ENCODE measurements around the gene NTM.

The NTM gene

DNA sequence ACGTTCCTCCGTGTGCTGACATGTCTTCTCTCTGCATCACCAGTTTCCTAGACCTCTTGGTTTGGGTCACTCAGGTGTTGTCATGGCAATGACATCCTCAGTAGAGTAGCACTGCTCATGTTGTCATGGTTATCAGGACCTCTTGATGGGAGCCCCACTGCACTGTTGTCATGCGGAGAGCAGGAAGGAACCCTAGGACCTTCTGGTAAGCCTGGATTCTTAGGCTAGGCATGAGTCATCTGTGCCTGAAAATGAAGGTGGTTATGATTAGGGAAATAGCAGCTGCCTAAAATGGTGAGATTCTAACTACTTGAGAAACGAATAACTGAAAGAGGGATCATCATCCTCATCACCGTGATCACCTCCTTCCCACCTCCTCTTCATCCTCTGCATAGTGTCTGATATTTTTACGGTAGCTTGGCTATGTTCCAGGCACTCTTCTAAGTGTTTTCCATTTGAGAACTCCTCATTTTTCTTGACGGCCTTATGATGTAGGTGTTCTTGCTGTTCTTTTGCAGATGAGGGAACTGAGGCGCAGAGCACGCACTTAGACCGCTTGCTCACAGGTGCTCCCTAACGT, 858.4 kb downstream of the NTM start:
- Histone ChIP-seq H3K9me3 (ENCODE audit: insufficient read depth, low read depth, low read length) (no peaks in the 10 kb centered on the region), H3K27me3 (ENCODE audit: insufficient read depth, low read length) (no peaks in the 10 kb centered on the region), H3K4me3 (ENCODE audit: low read length) (no peak overlapping the region), H3K9ac (ENCODE audit: low read depth, low read length) (no peak overlapping the region), H3K4me1 (ENCODE audit: insufficient read depth, low read length) (no peaks in the 10 kb centered on the region), H3K36me3 (ENCODE audit: insufficient read depth, low read depth, low read length) (no peaks in the 10 kb centered on the region), H3K27ac (ENCODE audit: low read length) (no peak overlapping the region)

GRCh38 chr11:132231656-132232347, 861.4 kb downstream of the NTM start:
- H3K27me3 ChIP-seq (ENCODE audit: insufficient read depth, low read length) = no peaks in the 10 kb centered on the region
- no peak overlapping the region for H3K4me3 ChIP-seq (ENCODE audit: low read length)
- H3K27ac ChIP-seq (ENCODE audit: low read length) = no peak overlapping the region
- no peak overlapping the region for H3K9ac ChIP-seq (ENCODE audit: low read depth, low read length)
- no peaks in the 10 kb centered on the region for H3K9me3 ChIP-seq (ENCODE audit: insufficient read depth, low read depth, low read length)
- H3K4me1 ChIP-seq (ENCODE audit: insufficient read depth, low read length) = no peaks in the 10 kb centered on the region
- H3K36me3 ChIP-seq (ENCODE audit: insufficient read depth, low read depth, low read length) = no peaks in the 10 kb centered on the region

DNA sequence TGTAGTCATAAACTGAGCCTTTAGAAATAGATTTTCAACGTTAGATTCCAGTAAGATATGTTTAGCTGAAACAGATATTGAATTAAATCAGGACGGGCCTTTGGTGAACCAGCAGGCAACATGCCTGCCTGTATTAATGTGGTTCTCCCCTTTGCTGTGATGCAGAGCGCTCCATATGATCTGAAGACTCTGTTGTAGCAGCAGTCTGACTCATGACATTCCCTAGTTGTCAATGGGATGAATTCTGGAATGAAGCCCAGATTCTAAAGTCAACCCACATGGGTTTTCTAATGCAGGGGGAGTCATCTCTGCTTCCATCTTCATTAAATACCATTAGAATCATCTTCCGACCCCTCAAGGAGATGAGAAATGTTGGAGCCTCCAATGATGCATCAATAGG, 864.5 kb downstream of the NTM start:
- no peaks in the 10 kb centered on the region for H3K36me3 ChIP-seq (ENCODE audit: insufficient read depth, low read depth, low read length)
- no peak overlapping the region for H3K27ac ChIP-seq (ENCODE audit: low read length)
- no peaks in the 10 kb centered on the region for H3K27me3 ChIP-seq (ENCODE audit: insufficient read depth, low read length)

GRCh38 chr11:132237781-132238180, 867.4 kb downstream of the NTM start:
- no peak overlapping the region for H3K9ac ChIP-seq (ENCODE audit: low read depth, low read length)
- peaks cover 6% of the 10 kb centered on the region; the same call in 1 of the 2 replicates for H3K4me1 ChIP-seq (ENCODE audit: insufficient read depth, low read length)
- no peaks in the 10 kb centered on the region for H3K9me3 ChIP-seq (ENCODE audit: insufficient read depth, low read depth, low read length)
- no peaks in the 10 kb centered on the region for H3K36me3 ChIP-seq (ENCODE audit: insufficient read depth, low read depth, low read length)
- H3K4me3 ChIP-seq (ENCODE audit: low read length) = no peak overlapping the region
- no peaks in the 10 kb centered on the region for H3K27me3 ChIP-seq (ENCODE audit: insufficient read depth, low read length)
- H3K27ac ChIP-seq (ENCODE audit: low read length) = no peak overlapping the region

More for the DNA sequence above, 864.5 kb downstream of the NTM start:
- Histone ChIP-seq H3K9ac (ENCODE audit: low read depth, low read length) (no peak overlapping the region), H3K9me3 (ENCODE audit: insufficient read depth, low read depth, low read length) (no peaks in the 10 kb centered on the region), H3K4me1 (ENCODE audit: insufficient read depth, low read length) (no peaks in the 10 kb centered on the region), H3K4me3 (ENCODE audit: low read length) (no peak overlapping the region)

GRCh38 chr11:132238331-132238866, 868.0 kb downstream of the NTM start:
- H3K9ac ChIP-seq (ENCODE audit: low read depth, low read length) = no peak overlapping the region
- H3K9me3 ChIP-seq (ENCODE audit: insufficient read depth, low read depth, low read length) = no peaks in the 10 kb centered on the region
- peaks cover 6% of the 10 kb centered on the region; the same call in 1 of the 2 replicates for H3K4me1 ChIP-seq (ENCODE audit: insufficient read depth, low read length)
- no peak overlapping the region for H3K27ac ChIP-seq (ENCODE audit: low read length)
- H3K36me3 ChIP-seq (ENCODE audit: insufficient read depth, low read depth, low read length) = no peaks in the 10 kb centered on the region
- no peaks in the 10 kb centered on the region for H3K27me3 ChIP-seq (ENCODE audit: insufficient read depth, low read length)
- H3K4me3 ChIP-seq (ENCODE audit: low read length) = no peak overlapping the region

DNA sequence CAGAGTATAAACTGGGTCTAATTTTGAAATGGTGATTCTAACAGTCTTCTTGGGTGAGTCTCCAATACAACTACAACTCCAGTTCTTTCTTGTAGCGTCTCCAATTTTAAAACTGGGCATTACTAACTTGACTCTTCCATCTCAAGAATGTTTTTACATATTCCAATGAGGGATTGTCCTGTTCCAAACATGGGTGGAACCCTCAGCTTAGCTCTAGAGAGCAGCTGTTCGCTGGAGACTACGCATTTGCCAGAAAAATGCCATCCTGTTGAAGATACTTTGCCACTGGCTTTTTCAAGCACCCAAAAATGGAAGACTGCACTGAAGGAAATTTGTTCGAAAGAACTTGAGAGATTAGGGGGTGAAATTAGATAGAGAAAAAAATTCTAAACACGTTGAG, 870.0 kb downstream of the NTM start:
- Histone ChIP-seq H3K9me3 (ENCODE audit: insufficient read depth, low read depth, low read length) (no peaks in the 10 kb centered on the region), H3K27me3 (ENCODE audit: insufficient read depth, low read length) (no peaks in the 10 kb centered on the region), H3K27ac (ENCODE audit: low read length) (no peak overlapping the region), H3K36me3 (ENCODE audit: insufficient read depth, low read depth, low read length) (no peaks in the 10 kb centered on the region), H3K4me3 (ENCODE audit: low read length) (no peak overlapping the region), H3K9ac (ENCODE audit: low read depth, low read length) (no peak overlapping the region), H3K4me1 (ENCODE audit: insufficient read depth, low read length) (peaks cover 6% of the 10 kb centered on the region; the same call in 1 of the 2 replicates)

GRCh38 chr11:132242632-132243031, 872.2 kb downstream of the NTM start:
- Histone ChIP-seq H3K27ac (ENCODE audit: low read length) (no peak overlapping the region), H3K9me3 (ENCODE audit: insufficient read depth, low read depth, low read length) (no peaks in the 10 kb centered on the region), H3K4me3 (ENCODE audit: low read length) (no peak overlapping the region), H3K4me1 (ENCODE audit: insufficient read depth, low read length) (peaks cover 6% of the 10 kb centered on the region; the same call in 1 of the 2 replicates), H3K27me3 (ENCODE audit: insufficient read depth, low read length) (no peaks in the 10 kb centered on the region), H3K9ac (ENCODE audit: low read depth, low read length) (no peak overlapping the region), H3K36me3 (ENCODE audit: insufficient read depth, low read depth, low read length) (no peaks in the 10 kb centered on the region)

DNA sequence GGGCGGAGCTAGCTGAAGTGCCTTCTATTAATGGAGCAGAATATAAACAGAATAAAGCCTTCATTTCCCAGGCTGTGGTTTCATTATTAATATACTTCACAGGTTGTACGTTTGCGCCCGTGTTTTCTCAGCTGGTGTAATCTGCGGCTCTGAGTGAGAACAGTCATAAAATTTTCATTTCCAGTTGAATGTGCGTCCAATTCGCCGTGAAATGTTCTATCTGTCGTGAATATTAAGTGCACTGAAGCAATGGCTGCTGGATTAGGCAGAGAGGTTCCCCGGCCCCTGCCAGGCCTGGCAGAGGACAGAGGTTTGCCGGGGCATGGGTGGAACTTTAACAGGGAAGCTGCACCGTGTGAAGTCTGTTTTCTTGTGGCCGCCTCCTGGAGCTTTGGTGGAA, 874.4 kb downstream of the NTM start:
- Histone ChIP-seq H3K9ac (ENCODE audit: low read depth, low read length) (no peak overlapping the region), H3K4me1 (ENCODE audit: insufficient read depth, low read length) (peaks cover 10% of the 10 kb centered on the region; the same call in 1 of the 2 replicates), H3K36me3 (ENCODE audit: insufficient read depth, low read depth, low read length) (no peaks in the 10 kb centered on the region), H3K9me3 (ENCODE audit: insufficient read depth, low read depth, low read length) (no peaks in the 10 kb centered on the region), H3K27ac (ENCODE audit: low read length) (no peak overlapping the region), H3K4me3 (ENCODE audit: low read length) (no peak overlapping the region), H3K27me3 (ENCODE audit: insufficient read depth, low read length) (no peaks in the 10 kb centered on the region)

DNA sequence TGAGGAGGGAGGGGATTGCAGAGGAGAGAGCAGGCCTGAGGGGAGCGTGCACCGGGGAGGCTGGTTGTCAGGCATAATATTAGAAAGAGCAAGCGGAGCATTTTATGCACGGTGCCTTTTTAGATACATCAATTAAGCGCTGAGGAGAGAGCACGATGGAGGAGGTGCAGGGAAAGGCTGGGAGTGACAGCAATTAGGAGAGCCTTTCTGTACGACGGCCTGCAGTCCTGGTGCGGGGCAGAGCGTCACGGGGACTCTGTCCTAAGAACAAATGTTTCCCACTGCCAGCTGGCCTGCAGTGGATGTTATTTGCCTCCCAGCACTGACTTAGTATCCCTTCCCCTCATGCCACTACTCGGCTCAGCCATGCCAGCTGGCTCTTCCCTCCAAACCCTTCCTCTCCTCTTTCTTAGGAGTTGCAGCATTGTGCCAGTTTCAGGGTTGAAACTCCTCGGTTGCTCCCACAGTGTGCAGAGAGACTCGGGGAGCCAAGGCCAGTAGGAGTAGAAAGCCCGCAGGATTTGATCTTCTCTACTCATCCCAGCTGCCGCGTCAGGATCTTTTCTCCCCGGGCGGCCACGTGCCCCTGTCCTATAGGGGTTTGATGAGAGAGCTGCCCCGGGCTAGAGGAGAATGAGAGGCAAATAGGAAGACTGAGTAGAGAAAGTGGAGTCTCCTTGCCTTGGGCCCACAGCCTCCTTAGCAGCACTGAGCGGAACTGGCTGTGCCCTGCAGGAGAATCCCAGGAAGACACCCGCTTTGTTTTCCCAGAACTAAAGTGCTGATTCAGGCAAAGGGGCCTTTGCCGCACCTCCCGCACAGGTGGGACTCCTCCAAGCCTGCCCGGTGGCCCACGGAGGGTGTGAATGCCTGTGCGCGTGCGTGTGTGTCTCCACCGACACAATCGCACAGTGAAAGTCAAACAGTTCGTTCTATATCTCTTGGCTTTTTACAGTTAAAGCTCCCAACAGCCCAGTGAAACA, 875.3 kb downstream of the NTM start:
- H3K4me1 ChIP-seq (ENCODE audit: insufficient read depth, low read length) = peaks cover 10% of the 10 kb centered on the region; the same call in 1 of the 2 replicates
- H3K4me3 ChIP-seq (ENCODE audit: low read length) = no peak overlapping the region
- H3K9ac ChIP-seq (ENCODE audit: low read depth, low read length) = no peak overlapping the region
- H3K27me3 ChIP-seq (ENCODE audit: insufficient read depth, low read length) = no peaks in the 10 kb centered on the region
- no peaks in the 10 kb centered on the region for H3K9me3 ChIP-seq (ENCODE audit: insufficient read depth, low read depth, low read length)
- H3K27ac ChIP-seq (ENCODE audit: low read length) = no peak overlapping the region
- H3K36me3 ChIP-seq (ENCODE audit: insufficient read depth, low read depth, low read length) = no peaks in the 10 kb centered on the region

DNA sequence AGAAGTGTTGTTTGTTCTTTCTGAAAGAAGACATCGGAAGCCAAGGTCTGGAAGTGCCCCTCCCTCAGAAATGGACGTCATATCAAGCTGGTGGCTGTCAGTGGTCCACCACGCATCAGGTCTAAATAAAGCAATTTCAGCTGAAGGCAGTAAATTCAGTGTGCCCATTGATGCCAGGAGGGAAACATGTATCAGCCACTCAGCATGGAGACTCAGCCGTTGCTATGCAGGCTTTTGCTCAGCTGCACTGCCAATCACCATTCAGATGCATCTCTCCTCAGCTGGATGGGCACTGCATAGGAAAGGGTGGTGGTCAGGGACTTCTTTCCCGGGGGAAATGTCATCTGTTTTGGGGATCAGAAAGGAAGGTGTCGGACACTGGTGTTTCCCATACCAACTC, 878.2 kb downstream of the NTM start:
- Histone ChIP-seq H3K9me3 (ENCODE audit: insufficient read depth, low read depth, low read length) (no peaks in the 10 kb centered on the region), H3K9ac (ENCODE audit: low read depth, low read length) (no peak overlapping the region), H3K36me3 (ENCODE audit: insufficient read depth, low read depth, low read length) (no peaks in the 10 kb centered on the region), H3K27ac (ENCODE audit: low read length) (no peak overlapping the region), H3K27me3 (ENCODE audit: insufficient read depth, low read length) (no peaks in the 10 kb centered on the region), H3K4me1 (ENCODE audit: insufficient read depth, low read length) (peaks cover 4% of the 10 kb centered on the region; the same call in 1 of the 2 replicates), H3K4me3 (ENCODE audit: low read length) (no peak overlapping the region)

- Histone ChIP-seq H3K9me3 (ENCODE audit: insufficient read depth, low read depth, low read length) (no peaks in the 10 kb centered on the region), H3K9ac (ENCODE audit: low read depth, low read length) (no peak overlapping the region), H3K27ac (ENCODE audit: low read length) (no peak overlapping the region), H3K27me3 (ENCODE audit: insufficient read depth, low read length) (no peaks in the 10 kb centered on the region), H3K4me3 (ENCODE audit: low read length) (no peak overlapping the region), H3K36me3 (ENCODE audit: insufficient read depth, low read depth, low read length) (no peaks in the 10 kb centered on the region), H3K4me1 (ENCODE audit: insufficient read depth, low read length) (peaks cover 4% of the 10 kb centered on the region; the same call in 1 of the 2 replicates)
Measured at GRCh38 chr11:132249256-132249655, 878.8 kb downstream of the NTM start.

Data from iPS-20b (cell line).